Measurements from ENCODE around the gene HSD17B4.

Gene HSD17B4

DNA sequence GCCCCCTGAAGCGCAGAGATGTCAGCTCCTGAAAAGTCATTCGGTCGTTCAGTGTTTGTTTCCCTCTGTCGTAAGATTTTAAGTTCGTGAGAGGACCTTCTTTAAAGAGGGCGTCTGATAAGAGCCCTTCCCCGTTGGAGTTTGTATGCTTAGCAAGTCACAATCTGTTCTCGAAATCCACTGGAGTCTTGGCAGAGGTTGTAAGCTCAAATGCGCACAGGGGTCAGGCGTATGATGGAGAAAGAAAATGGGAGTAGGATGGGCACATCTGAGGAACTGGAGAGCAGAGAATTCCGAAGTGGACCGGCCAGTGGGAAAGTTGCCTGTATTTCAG, 710 bp downstream of the HSD17B4 start:
- H3K4me3 ChIP-seq (ENCODE audit: low read depth, low read length): peak overlapping the region; percentile 70
- in situ Hi-C loops (cut with HindIII; ENCODE audit: low sequenced_read_pairs): no loop called here
- TF ChIP-seq, protein P1, sequence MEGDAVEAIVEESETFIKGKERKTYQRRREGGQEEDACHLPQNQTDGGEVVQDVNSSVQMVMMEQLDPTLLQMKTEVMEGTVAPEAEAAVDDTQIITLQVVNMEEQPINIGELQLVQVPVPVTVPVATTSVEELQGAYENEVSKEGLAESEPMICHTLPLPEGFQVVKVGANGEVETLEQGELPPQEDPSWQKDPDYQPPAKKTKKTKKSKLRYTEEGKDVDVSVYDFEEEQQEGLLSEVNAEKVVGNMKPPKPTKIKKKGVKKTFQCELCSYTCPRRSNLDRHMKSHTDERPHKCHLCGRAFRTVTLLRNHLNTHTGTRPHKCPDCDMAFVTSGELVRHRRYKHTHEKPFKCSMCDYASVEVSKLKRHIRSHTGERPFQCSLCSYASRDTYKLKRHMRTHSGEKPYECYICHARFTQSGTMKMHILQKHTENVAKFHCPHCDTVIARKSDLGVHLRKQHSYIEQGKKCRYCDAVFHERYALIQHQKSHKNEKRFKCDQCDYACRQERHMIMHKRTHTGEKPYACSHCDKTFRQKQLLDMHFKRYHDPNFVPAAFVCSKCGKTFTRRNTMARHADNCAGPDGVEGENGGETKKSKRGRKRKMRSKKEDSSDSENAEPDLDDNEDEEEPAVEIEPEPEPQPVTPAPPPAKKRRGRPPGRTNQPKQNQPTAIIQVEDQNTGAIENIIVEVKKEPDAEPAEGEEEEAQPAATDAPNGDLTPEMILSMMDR (IDR thresholded peaks at IDR 0.05; ENCODE audit: low read depth, low read length): no peak
- peak; percentile 38 for DNase-seq (ENCODE audit: low read depth, low spot score)

GRCh38 chr5:119454171-119454570, 1.9 kb downstream of the HSD17B4 start:
- H3K4me3 ChIP-seq (ENCODE audit: low read depth, low read length): no peak overlapping the region
- TF ChIP-seq, protein P1 (IDR thresholded peaks at IDR 0.05; ENCODE audit: low read depth, low read length): no peak
- DNase-seq (ENCODE audit: low read depth, low spot score): no peak
- in situ Hi-C loops (cut with HindIII; ENCODE audit: low sequenced_read_pairs): no loop called here

- H3K4me3 ChIP-seq (ENCODE audit: low read depth, low read length): no peak overlapping the region
- in situ Hi-C loops (cut with HindIII; ENCODE audit: low sequenced_read_pairs): no loop called here
- TF ChIP-seq, protein P1 (IDR thresholded peaks at IDR 0.05; ENCODE audit: low read depth, low read length): no peak
- DNase-seq (ENCODE audit: low read depth, low spot score): no peak
Observed at GRCh38 chr5:119458911-119459632, 6.8 kb downstream of the HSD17B4 start.

DNA sequence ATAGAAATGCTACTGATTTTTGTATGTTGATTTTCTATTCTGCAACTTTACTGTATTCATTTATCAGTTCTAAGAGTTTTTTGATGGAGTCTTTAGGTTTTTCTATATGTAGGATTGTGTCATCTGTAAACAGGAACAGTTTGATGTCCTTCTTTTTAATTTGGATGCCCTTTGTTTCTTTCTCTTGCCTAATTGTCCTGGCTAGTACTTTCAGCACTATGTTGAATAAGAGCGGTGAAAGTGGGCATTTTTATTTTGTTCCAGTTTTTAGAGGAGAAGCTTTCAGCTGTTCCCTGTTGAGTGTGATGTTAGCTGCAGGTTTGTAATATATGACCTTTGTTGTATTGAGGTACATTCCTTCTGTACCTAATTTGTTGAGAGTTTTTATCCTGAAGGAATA, 13.3 kb downstream of the HSD17B4 start:
- H3K4me3 ChIP-seq (ENCODE audit: low read depth, low read length): no peak overlapping the region
- in situ Hi-C loops (cut with HindIII; ENCODE audit: low sequenced_read_pairs): no loop called here
- TF ChIP-seq, protein P1 (IDR thresholded peaks at IDR 0.05; ENCODE audit: low read depth, low read length): no peak
- no peak for DNase-seq (ENCODE audit: low read depth, low spot score)

DNA sequence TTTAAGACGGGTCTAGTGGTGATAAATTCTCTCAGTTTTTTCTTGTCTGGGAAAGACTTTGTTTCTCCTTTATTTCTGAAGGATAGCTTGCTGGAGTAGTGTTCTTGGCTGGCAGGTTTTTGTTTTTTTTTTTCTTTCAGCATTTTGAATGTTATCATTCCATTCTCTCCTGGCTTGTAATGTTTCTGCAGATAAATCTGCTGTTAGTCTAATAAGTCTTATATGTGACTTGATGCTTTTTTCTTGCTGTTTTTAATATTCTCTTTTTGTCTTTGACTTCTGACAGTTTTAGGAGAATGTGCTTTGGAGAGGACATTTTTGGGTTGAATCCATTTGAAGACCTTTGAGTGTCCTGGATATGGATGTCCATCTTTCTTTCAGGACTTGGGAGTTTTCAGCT, 16.0 kb downstream of the HSD17B4 start:
- in situ Hi-C loops (cut with HindIII; ENCODE audit: low sequenced_read_pairs): no loop called here
- TF ChIP-seq, protein P1 (IDR thresholded peaks at IDR 0.05; ENCODE audit: low read depth, low read length): no peak
- H3K4me3 ChIP-seq (ENCODE audit: low read depth, low read length): no peak overlapping the region
- DNase-seq (ENCODE audit: low read depth, low spot score): no peak

DNA sequence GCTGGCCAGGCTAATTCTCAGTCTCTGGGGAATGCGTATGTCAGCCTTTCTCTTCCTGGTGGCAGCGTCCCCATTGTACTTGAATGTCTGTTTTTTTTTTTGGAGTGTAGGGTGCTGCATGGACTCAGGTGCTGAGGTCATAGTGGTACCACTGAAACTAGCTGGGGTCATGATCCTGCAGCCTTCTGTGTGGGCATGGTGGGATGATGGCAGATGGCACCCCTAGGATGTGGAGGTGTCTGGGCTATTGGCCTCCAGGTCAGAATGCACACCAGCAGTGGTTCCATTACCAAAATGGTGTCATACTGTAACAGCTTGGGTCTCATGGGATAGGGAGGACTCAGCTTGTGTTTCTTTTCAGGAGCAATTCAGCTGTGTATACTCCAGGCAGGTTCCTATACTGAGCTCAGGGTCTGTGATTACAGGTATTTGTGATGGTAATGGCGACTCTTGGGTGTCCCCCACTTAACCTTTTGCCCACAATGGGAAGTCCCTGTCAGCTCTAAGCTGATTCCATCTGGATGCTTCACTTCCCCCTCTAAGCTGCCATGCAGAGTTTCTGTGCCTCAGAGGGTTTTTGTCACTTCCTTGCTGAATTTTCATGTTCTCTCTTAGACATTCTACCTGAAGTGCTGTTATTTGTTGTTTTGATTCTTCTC, 17.9 kb downstream of the HSD17B4 start:
- in situ Hi-C loops (cut with HindIII; ENCODE audit: low sequenced_read_pairs): no loop called here
- no peak overlapping the region for H3K4me3 ChIP-seq (ENCODE audit: low read depth, low read length)
- DNase-seq (ENCODE audit: low read depth, low spot score): no peak
- TF ChIP-seq, protein P1 (IDR thresholded peaks at IDR 0.05; ENCODE audit: low read depth, low read length): no peak
